ENCODE results near the gene NUB1. TPM values are rescaled to one million over a fixed set of nuclear protein-coding genes. Genes with fewer than 3 reads are reported as not detected.

NUB1 gene
- total RNA-seq, 1 donor from 2014 or later, result 61.7 TPM

DNA sequence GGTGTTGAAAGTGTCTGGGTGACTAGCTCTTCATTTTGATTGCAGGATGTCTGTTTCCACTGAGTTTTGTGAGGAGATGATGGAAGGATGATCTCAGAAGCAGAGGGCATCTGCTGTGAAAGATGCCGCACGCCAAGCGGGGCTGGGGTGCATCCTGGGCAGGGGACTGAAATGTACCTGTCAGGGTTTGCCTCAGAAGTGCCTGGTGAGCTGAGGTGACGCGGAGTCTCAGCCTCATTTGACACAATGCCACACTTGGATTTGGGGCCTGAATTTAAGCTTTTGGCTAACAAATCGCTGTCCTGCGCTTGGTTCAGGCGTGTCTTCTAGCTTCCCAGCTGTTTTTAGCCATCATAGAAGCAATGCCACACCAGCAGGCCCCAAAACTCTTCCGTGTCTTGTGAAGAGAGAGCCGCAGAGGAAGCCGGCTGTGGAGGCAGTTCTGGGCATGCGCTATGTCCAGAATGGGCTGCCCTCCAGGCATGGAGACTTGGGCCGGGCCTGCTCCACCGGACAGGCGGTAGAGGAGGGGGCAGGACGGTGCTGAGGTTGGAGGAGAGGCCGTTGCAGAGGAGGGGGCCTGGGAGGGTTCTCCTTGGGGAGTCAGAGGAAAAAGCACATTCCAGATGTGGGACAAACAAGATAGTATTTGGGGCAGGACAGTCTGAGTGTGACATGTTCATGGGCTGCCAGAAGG, 37.0 kb downstream of the NUB1 start:
- Mint-ChIP-seq H3K27ac (ENCODE audit: unreplicated experiment) (no peak overlapping the region), H3K36me3 (ENCODE audit: unreplicated experiment) (peaks cover 29% of the 10 kb centered on the region), H3K4me1 (ENCODE audit: unreplicated experiment) (no peaks in the 10 kb centered on the region), H3K27me3 (ENCODE audit: unreplicated experiment) (peaks cover 10% of the 10 kb centered on the region), H3K9me3 (ENCODE audit: unreplicated experiment) (no peaks in the 10 kb centered on the region), H3K4me3 (ENCODE audit: unreplicated experiment) (no peak overlapping the region)
- no peak for TF ChIP-seq CTCF (IDR thresholded peaks at IDR 0.05)
- DNase-seq (ENCODE audit: extremely low spot score, unreplicated experiment), result no peak

- no peak overlapping the region for H3K27ac Mint-ChIP-seq (ENCODE audit: unreplicated experiment)
- H3K36me3 Mint-ChIP-seq (ENCODE audit: unreplicated experiment), result peaks cover 27% of the 10 kb centered on the region
- DNase-seq (ENCODE audit: extremely low spot score, unreplicated experiment), result no peak
- no peaks in the 10 kb centered on the region for H3K4me1 Mint-ChIP-seq (ENCODE audit: unreplicated experiment)
- H3K27me3 Mint-ChIP-seq (ENCODE audit: unreplicated experiment), result peaks cover 14% of the 10 kb centered on the region
- no peak for TF ChIP-seq CTCF (IDR thresholded peaks at IDR 0.05)
- no peaks in the 10 kb centered on the region for H3K9me3 Mint-ChIP-seq (ENCODE audit: unreplicated experiment)
- no peak overlapping the region for H3K4me3 Mint-ChIP-seq (ENCODE audit: unreplicated experiment)
These were observed 37.5 kb downstream of the NUB1 start for GRCh38 chr7:151379193-151379520.

- TF ChIP-seq CTCF (IDR thresholded peaks at IDR 0.05), result no peak
- no peak for DNase-seq (ENCODE audit: extremely low spot score, unreplicated experiment)
- H3K4me1 Mint-ChIP-seq (ENCODE audit: unreplicated experiment), result no peaks in the 10 kb centered on the region
- H3K9me3 Mint-ChIP-seq (ENCODE audit: unreplicated experiment), result no peaks in the 10 kb centered on the region
- H3K27me3 Mint-ChIP-seq (ENCODE audit: unreplicated experiment), result peaks cover 18% of the 10 kb centered on the region
- H3K36me3 Mint-ChIP-seq (ENCODE audit: unreplicated experiment), result peaks cover 22% of the 10 kb centered on the region
- no peak overlapping the region for H3K27ac Mint-ChIP-seq (ENCODE audit: unreplicated experiment)
- no peak overlapping the region for H3K4me3 Mint-ChIP-seq (ENCODE audit: unreplicated experiment)
These were observed 38.1 kb downstream of the NUB1 start for GRCh38 chr7:151379534-151380198.

GRCh38 chr7:151380199-151381097, 38.8 kb downstream of the NUB1 start:
- Mint-ChIP-seq H3K27ac (ENCODE audit: unreplicated experiment) (no peak overlapping the region), H3K9me3 (ENCODE audit: unreplicated experiment) (no peaks in the 10 kb centered on the region), H3K27me3 (ENCODE audit: unreplicated experiment) (peaks cover 22% of the 10 kb centered on the region), H3K4me3 (ENCODE audit: unreplicated experiment) (no peak overlapping the region), H3K36me3 (ENCODE audit: unreplicated experiment) (peaks cover 21% of the 10 kb centered on the region), H3K4me1 (ENCODE audit: unreplicated experiment) (no peaks in the 10 kb centered on the region)
- DNase-seq (ENCODE audit: extremely low spot score, unreplicated experiment), result no peak
- TF ChIP-seq CTCF (IDR thresholded peaks at IDR 0.05), result no peak

- Mint-ChIP-seq H3K4me3 (ENCODE audit: unreplicated experiment) (no peak overlapping the region), H3K4me1 (ENCODE audit: unreplicated experiment) (no peaks in the 10 kb centered on the region), H3K9me3 (ENCODE audit: unreplicated experiment) (no peaks in the 10 kb centered on the region), H3K36me3 (ENCODE audit: unreplicated experiment) (peaks cover 17% of the 10 kb centered on the region), H3K27me3 (ENCODE audit: unreplicated experiment) (peaks cover 22% of the 10 kb centered on the region), H3K27ac (ENCODE audit: unreplicated experiment) (no peak overlapping the region)
- no peak for TF ChIP-seq CTCF (IDR thresholded peaks at IDR 0.05)
- no peak for DNase-seq (ENCODE audit: extremely low spot score, unreplicated experiment)
These were observed 39.4 kb downstream of the NUB1 start for GRCh38 chr7:151381098-151381347.
